ENCODE data around the gene CATSPER3. TPM values are rescaled to one million over a fixed set of nuclear protein-coding genes. Genes with fewer than 3 reads are reported as not detected.

The CATSPER3 gene
- total RNA-seq (ENCODE audit: unreplicated experiment), result 0.33 TPM
- long read RNA-seq, result 0 reads

GRCh38 chr5:134967607-134968006 is at the start of gene CATSPER3:
TSS of gene CATSPER3 (plus strand) at chr5:134967907. CDS start at chr5:134967992, 85 bp downstream.
- H3K36me3 Mint-ChIP-seq (ENCODE audit: low read depth, unreplicated experiment), result no peaks in the 10 kb centered on the region
- H3K4me3 Mint-ChIP-seq (ENCODE audit: unreplicated experiment), result no peak within 1 kb of the TSS
- H3K9me3 Mint-ChIP-seq (ENCODE audit: unreplicated experiment), result no peaks in the 10 kb centered on the region
- DNase-seq (ENCODE audit: low spot score), result no peak
- H3K27ac Mint-ChIP-seq (ENCODE audit: unreplicated experiment), result no peak within 1 kb of the TSS
- TF ChIP-seq CTCF (IDR thresholded peaks at IDR 0.05; ENCODE audit: unreplicated experiment), result no peak
- no peaks in the 10 kb centered on the region for H3K27me3 Mint-ChIP-seq (ENCODE audit: unreplicated experiment)
- H3K4me1 Mint-ChIP-seq (ENCODE audit: unreplicated experiment), result no peaks in the 10 kb centered on the region

GRCh38 chr5:134918861-134919260 is 48.8 kb upstream of the CATSPER3 start:
- H3K9me3 Mint-ChIP-seq (ENCODE audit: unreplicated experiment), result no peaks in the 10 kb centered on the region
- no peak overlapping the region for H3K27ac Mint-ChIP-seq (ENCODE audit: unreplicated experiment)
- DNase-seq (ENCODE audit: low spot score), result no peak
- H3K27me3 Mint-ChIP-seq (ENCODE audit: unreplicated experiment), result peaks cover 5% of the 10 kb centered on the region
- no peaks in the 10 kb centered on the region for H3K4me1 Mint-ChIP-seq (ENCODE audit: unreplicated experiment)
- peaks cover 7% of the 10 kb centered on the region for H3K36me3 Mint-ChIP-seq (ENCODE audit: low read depth, unreplicated experiment)
- no peak overlapping the region for H3K4me3 Mint-ChIP-seq (ENCODE audit: unreplicated experiment)
- TF ChIP-seq CTCF (IDR thresholded peaks at IDR 0.05; ENCODE audit: unreplicated experiment), result no peak

- Mint-ChIP-seq H3K27me3 (ENCODE audit: unreplicated experiment) (peaks cover 5% of the 10 kb centered on the region), H3K27ac (ENCODE audit: unreplicated experiment) (no peak overlapping the region), H3K4me3 (ENCODE audit: unreplicated experiment) (peak overlapping the region; percentile 19), H3K36me3 (ENCODE audit: low read depth, unreplicated experiment) (peaks cover 7% of the 10 kb centered on the region), H3K9me3 (ENCODE audit: unreplicated experiment) (no peaks in the 10 kb centered on the region), H3K4me1 (ENCODE audit: unreplicated experiment) (no peaks in the 10 kb centered on the region)
- TF ChIP-seq CTCF (IDR thresholded peaks at IDR 0.05; ENCODE audit: unreplicated experiment), result no peak
- no peak for DNase-seq (ENCODE audit: low spot score)
Measured at GRCh38 chr5:134920848-134921575, 46.7 kb upstream of the CATSPER3 start.

- Mint-ChIP-seq H3K4me1 (ENCODE audit: unreplicated experiment) (no peaks in the 10 kb centered on the region), H3K9me3 (ENCODE audit: unreplicated experiment) (no peaks in the 10 kb centered on the region), H3K27ac (ENCODE audit: unreplicated experiment) (no peak overlapping the region), H3K27me3 (ENCODE audit: unreplicated experiment) (peaks cover 1% of the 10 kb centered on the region), H3K4me3 (ENCODE audit: unreplicated experiment) (no peak overlapping the region), H3K36me3 (ENCODE audit: low read depth, unreplicated experiment) (peaks cover 11% of the 10 kb centered on the region)
- no peak for DNase-seq (ENCODE audit: low spot score)
- TF ChIP-seq CTCF (IDR thresholded peaks at IDR 0.05; ENCODE audit: unreplicated experiment), result no peak
Measured at GRCh38 chr5:134932508-134932907, 35.2 kb upstream of the CATSPER3 start.

- H3K27me3 Mint-ChIP-seq (ENCODE audit: unreplicated experiment), result peaks cover 1% of the 10 kb centered on the region
- H3K27ac Mint-ChIP-seq (ENCODE audit: unreplicated experiment), result no peak overlapping the region
- peaks cover 5% of the 10 kb centered on the region for H3K36me3 Mint-ChIP-seq (ENCODE audit: low read depth, unreplicated experiment)
- H3K4me1 Mint-ChIP-seq (ENCODE audit: unreplicated experiment), result no peaks in the 10 kb centered on the region
- H3K4me3 Mint-ChIP-seq (ENCODE audit: unreplicated experiment), result no peak overlapping the region
- no peak for TF ChIP-seq CTCF (IDR thresholded peaks at IDR 0.05; ENCODE audit: unreplicated experiment)
- no peaks in the 10 kb centered on the region for H3K9me3 Mint-ChIP-seq (ENCODE audit: unreplicated experiment)
- no peak for DNase-seq (ENCODE audit: low spot score)
Measured at GRCh38 chr5:134934202-134934601, 33.5 kb upstream of the CATSPER3 start.
